Gastroesophageal sphincter (tissue), 3 donors: Measurements from ENCODE around the gene GHRL.

Experiments
- EP300 ChIP-seq: sonication (generic); formaldehyde crosslinking; IDR thresholded peaks from one replicate; pipeline ENCODE4 v1.6.1; 2017; ENCODE audit warnings: antibody characterized with exemption, mild to moderate bottlenecking
- POLR2A ChIP-seq, 2 donors: fragments of 450-650 bp; IDR thresholded peaks; one replicate each; pipeline ENCODE4 v1.6.1; 2017; ENCODE audit warnings: antibody characterized with exemption in 2 of 2, mild to moderate bottlenecking in 2 of 2, moderate library complexity in 1 of 2
- POLR2AphosphoS5 ChIP-seq: sonication (generic); formaldehyde crosslinking; IDR thresholded peaks from one replicate; pipeline ENCODE4 v1.6.1; 2017; ENCODE audit warnings: antibody characterized with exemption
- TF ChIP-seq, protein P1 (sequence below), 4 experiments: fragments of 200-600 bp in 2 of 4; fragments of 450-650 bp in 2 of 4; sonication (generic) in 1 of 4; IDR thresholded peaks; one replicate each; pipeline ENCODE4 v1.5.1; 2017 to 2019; ENCODE audit warnings: antibody characterized with exemption in 4 of 4, mild to moderate bottlenecking in 2 of 4, moderate library complexity in 2 of 4

DNA sequence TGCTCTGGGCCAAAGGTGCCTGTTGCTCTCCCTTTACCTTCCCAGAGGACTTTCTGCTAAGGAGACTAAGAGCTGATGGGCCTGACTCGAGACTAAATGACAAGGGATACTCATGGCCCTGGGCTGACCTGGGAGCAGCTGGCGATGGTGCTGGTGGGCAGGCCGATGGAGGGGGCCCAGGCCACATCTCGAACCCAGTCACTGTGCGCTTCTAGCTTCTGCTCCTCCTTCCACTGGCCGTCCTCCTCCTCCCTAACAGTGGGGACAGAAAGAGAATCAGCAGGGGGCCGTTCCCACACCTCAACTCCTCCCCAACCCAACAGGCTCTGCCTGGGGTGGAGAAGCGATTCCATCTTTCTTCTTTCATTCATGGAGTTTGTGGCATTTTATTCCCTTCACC lies 12.2 kb upstream of the GHRL start:
- TF ChIP-seq, protein P1, sequence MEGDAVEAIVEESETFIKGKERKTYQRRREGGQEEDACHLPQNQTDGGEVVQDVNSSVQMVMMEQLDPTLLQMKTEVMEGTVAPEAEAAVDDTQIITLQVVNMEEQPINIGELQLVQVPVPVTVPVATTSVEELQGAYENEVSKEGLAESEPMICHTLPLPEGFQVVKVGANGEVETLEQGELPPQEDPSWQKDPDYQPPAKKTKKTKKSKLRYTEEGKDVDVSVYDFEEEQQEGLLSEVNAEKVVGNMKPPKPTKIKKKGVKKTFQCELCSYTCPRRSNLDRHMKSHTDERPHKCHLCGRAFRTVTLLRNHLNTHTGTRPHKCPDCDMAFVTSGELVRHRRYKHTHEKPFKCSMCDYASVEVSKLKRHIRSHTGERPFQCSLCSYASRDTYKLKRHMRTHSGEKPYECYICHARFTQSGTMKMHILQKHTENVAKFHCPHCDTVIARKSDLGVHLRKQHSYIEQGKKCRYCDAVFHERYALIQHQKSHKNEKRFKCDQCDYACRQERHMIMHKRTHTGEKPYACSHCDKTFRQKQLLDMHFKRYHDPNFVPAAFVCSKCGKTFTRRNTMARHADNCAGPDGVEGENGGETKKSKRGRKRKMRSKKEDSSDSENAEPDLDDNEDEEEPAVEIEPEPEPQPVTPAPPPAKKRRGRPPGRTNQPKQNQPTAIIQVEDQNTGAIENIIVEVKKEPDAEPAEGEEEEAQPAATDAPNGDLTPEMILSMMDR (IDR thresholded peaks at IDR 0.05), result no peak
- TF ChIP-seq POLR2AphosphoS5 (no peak), POLR2A (IDR thresholded peaks at IDR 0.05) (no peak), EP300 (no peak)
